ENCODE data around the gene ITPA. TPM values are rescaled to one million over a fixed set of nuclear protein-coding genes. Genes with fewer than 3 reads are reported as not detected.
A peak's percentile ranks its signal among the peaks of the same experiment; 100 is the strongest.

Gene ITPA
- total RNA-seq, 1 experiment from 2014 or later: 77.3 TPM

DNA sequence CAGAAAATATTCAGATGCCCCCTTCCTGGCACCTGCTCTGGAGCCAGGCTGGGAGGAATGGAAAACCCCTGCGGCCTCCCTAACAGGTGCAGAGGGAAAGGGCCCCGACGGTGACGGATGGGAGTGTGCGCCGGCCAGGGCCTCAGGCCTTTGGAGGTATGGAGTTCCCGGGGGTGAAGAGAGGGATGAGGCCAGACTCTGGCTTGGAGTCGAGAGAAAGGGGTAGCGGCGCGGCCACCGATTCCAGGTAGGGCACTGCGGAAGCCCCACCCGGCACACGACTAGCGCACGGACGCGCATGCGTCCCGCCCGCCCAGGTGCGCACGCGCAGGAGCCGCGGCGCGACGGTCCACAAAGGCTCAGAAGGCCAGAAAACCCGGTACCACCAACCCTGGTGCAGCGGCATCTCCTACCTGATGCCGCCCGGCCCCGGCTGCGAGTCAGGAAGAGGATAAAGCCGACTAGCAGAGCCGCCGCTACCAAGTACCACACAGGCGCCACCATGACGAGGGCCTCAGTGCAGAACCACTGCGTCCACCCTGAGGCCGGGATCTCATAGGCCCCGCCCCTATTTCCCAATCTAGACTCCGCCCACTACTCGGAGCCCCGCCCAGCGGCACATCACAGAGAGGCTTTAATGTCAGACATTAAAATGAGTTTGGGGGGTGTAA, 5.0 kb upstream of the ITPA start, which contains the start of gene DDRGK1 (continued):
- no peak for TF ChIP-seq CTCF (IDR thresholded peaks at IDR 0.05 in 2 of 3, conservative IDR thresholded peaks at IDR 0.05 in 1 of 3; ENCODE audit: borderline replicate concordance in 1 of 3, insufficient read depth in 1 of 3, low read depth in 2 of 3, low read length in 2 of 3)
- no peak for TF ChIP-seq EZH2phosphoT487 (IDR thresholded peaks at IDR 0.05; ENCODE audit: borderline replicate concordance)

- Histone ChIP-seq H3K36me3 (ENCODE audit: control insufficient read depth in 1 of 2, insufficient read depth in 2 of 2, low read length in 2 of 2) (peaks cover 3 to 8% of the 10 kb centered on the region in 2 experiments; a peak in 2 of 4 replicates), H3K27me3 (ENCODE audit: insufficient read depth, low read length) (no peaks in the 10 kb centered on the region), H3K9ac (ENCODE audit: low read length) (peak overlapping the region; percentile 89), H2AFZ (ENCODE audit: low read depth, low read length, poor library complexity, severe bottlenecking) (peak overlapping the region; percentile 85), H4K20me1 (ENCODE audit: insufficient read depth) (no peaks in the 10 kb centered on the region), H3K9me2 (ENCODE audit: insufficient read depth) (no peaks in the 10 kb centered on the region), H3K27ac (ENCODE audit: low read depth, low read length) (peak overlapping the region; percentile 91), H3K4me2 (ENCODE audit: low read length) (peak overlapping the region; percentile 91), H3K9me3 (ENCODE audit: control insufficient read depth in 1 of 2, insufficient read depth in 1 of 2, low read depth in 1 of 2, low read length in 2 of 2) (no peaks in the 10 kb centered on the region), H3K79me2 (ENCODE audit: insufficient read depth, low read length) (peaks cover 55% of the 10 kb centered on the region), H3K4me1 (ENCODE audit: control insufficient read depth in 1 of 2, insufficient read depth in 2 of 2, low read length in 2 of 2) (peaks cover 9 to 17% of the 10 kb centered on the region in 2 experiments; a peak in 3 of 4 replicates), H3K4me3 (replicated peaks in 1 of 2; ENCODE audit: low read depth in 1 of 2, low read length in 2 of 2) (peak overlapping the region; percentile 88 to 94)
- BruUV-seq (replicated peaks): TSS peak; percentile 66
- POLR2A ChIA-PET: interaction anchor here (0.6 kb wide), 1 partner anchor 203 kb away, joined by 3 read pairs; no protein-coding TSS in a partner anchor
- RAD21 ChIA-PET (ENCODE audit: low non-redundant PET in 1 of 2, low total read pairs in 2 of 2, uncharacterized antibody in 2 of 2, unreplicated experiment in 2 of 2): no interaction called here
- intact Hi-C loops (cut with micrococcal nuclease): no loop called here
- CTCF ChIA-PET: interaction anchor here (0.7 to 0.9 kb wide), 2 partner anchors 10 kb away, joined by 3 to 4 read pairs; no protein-coding TSS in a partner anchor
- DNase-seq (ENCODE audit: low read depth, low spot score): no peak
- ATAC-seq: peak; percentile 2
- TF ChIP-seq MAX (IDR thresholded peaks at IDR 0.05) (no peak), ZFX (IDR thresholded peaks at IDR 0.05) (no peak), SP1 (IDR thresholded peaks at IDR 0.05; ENCODE audit: low read depth) (no peak), FOSL1 (IDR thresholded peaks at IDR 0.05; ENCODE audit: low read depth) (no peak), CBX3 (IDR thresholded peaks at IDR 0.05; ENCODE audit: low read depth) (no peak), POLR2AphosphoS5 (IDR thresholded peaks at IDR 0.05; ENCODE audit: low read depth, low read length) (no peak), ATF3 (IDR thresholded peaks at IDR 0.05) (no peak), ELF1 (IDR thresholded peaks at IDR 0.05; ENCODE audit: borderline replicate concordance, low read depth) (no peak), POLR2A (IDR thresholded peaks at IDR 0.05; ENCODE audit: borderline replicate concordance, extremely low read depth, insufficient read depth, insufficient read length) (no peak), EZH2phosphoT487 (IDR thresholded peaks at IDR 0.05; ENCODE audit: borderline replicate concordance) (no peak), CTCF (IDR thresholded peaks at IDR 0.05 in 2 of 3, conservative IDR thresholded peaks at IDR 0.05 in 1 of 3; ENCODE audit: borderline replicate concordance in 1 of 3, insufficient read depth in 1 of 3, low read depth in 2 of 3, low read length in 2 of 3) (no peak), TCF7L2 (IDR thresholded peaks at IDR 0.05; ENCODE audit: borderline replicate concordance, extremely low read depth, insufficient read depth, insufficient read length) (no peak), SRF (IDR thresholded peaks at IDR 0.05; ENCODE audit: low read depth) (no peak)
- TF ChIP-seq, protein P1, sequence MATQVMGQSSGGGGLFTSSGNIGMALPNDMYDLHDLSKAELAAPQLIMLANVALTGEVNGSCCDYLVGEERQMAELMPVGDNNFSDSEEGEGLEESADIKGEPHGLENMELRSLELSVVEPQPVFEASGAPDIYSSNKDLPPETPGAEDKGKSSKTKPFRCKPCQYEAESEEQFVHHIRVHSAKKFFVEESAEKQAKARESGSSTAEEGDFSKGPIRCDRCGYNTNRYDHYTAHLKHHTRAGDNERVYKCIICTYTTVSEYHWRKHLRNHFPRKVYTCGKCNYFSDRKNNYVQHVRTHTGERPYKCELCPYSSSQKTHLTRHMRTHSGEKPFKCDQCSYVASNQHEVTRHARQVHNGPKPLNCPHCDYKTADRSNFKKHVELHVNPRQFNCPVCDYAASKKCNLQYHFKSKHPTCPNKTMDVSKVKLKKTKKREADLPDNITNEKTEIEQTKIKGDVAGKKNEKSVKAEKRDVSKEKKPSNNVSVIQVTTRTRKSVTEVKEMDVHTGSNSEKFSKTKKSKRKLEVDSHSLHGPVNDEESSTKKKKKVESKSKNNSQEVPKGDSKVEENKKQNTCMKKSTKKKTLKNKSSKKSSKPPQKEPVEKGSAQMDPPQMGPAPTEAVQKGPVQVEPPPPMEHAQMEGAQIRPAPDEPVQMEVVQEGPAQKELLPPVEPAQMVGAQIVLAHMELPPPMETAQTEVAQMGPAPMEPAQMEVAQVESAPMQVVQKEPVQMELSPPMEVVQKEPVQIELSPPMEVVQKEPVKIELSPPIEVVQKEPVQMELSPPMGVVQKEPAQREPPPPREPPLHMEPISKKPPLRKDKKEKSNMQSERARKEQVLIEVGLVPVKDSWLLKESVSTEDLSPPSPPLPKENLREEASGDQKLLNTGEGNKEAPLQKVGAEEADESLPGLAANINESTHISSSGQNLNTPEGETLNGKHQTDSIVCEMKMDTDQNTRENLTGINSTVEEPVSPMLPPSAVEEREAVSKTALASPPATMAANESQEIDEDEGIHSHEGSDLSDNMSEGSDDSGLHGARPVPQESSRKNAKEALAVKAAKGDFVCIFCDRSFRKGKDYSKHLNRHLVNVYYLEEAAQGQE (IDR thresholded peaks at IDR 0.05; ENCODE audit: low read depth): no peak
Measured at GRCh38 chr20:3208786-3209256, 477 bp upstream of the ITPA start.

All from HCT116 (cell line).